Measurements from ENCODE around the gene TMEM266.

TMEM266 gene

GRCh38 chr15:76179023-76179422 is 119.2 kb downstream of the TMEM266 start:
- FAIRE-seq (no peak), DNase-seq (ENCODE audit: low spot score) (no peak)

GRCh38 chr15:76180321-76180720 is 120.5 kb downstream of the TMEM266 start:
- DNase-seq (ENCODE audit: low spot score), result no peak
- FAIRE-seq, result no peak

GRCh38 chr15:76181705-76182107 is 121.9 kb downstream of the TMEM266 start:
- no peak for FAIRE-seq
- no peak for DNase-seq (ENCODE audit: low spot score)

- FAIRE-seq (no peak), DNase-seq (ENCODE audit: low spot score) (no peak)
Measured at GRCh38 chr15:76183930-76184649, 124.3 kb downstream of the TMEM266 start.

- DNase-seq (ENCODE audit: low spot score) (no peak), FAIRE-seq (no peak)
Measured at GRCh38 chr15:76184650-76185035, 124.9 kb downstream of the TMEM266 start.

GRCh38 chr15:76185716-76186115 is 125.9 kb downstream of the TMEM266 start:
- DNase-seq (ENCODE audit: low spot score) (peak; percentile 49), FAIRE-seq (no peak)

GRCh38 chr15:76187163-76187562 is 127.4 kb downstream of the TMEM266 start:
- FAIRE-seq (no peak), DNase-seq (ENCODE audit: low spot score) (no peak)

GRCh38 chr15:76189106-76189505 is 129.3 kb downstream of the TMEM266 start:
- no peak for DNase-seq (ENCODE audit: low spot score)
- FAIRE-seq, result no peak

GRCh38 chr15:76190070-76190564 is 130.3 kb downstream of the TMEM266 start:
- FAIRE-seq (no peak), DNase-seq (ENCODE audit: low spot score) (no peak)

- DNase-seq (ENCODE audit: low spot score), result peak; percentile 49
- no peak for FAIRE-seq
Measured at GRCh38 chr15:76190751-76191538, 131.2 kb downstream of the TMEM266 start.

- DNase-seq (ENCODE audit: low spot score), result no peak
- FAIRE-seq, result no peak
Measured at GRCh38 chr15:76191539-76192244, 131.9 kb downstream of the TMEM266 start.

- DNase-seq (ENCODE audit: low spot score), result no peak
- no peak for FAIRE-seq
Measured at GRCh38 chr15:76192715-76193114, 132.9 kb downstream of the TMEM266 start.

- no peak for FAIRE-seq
- no peak for DNase-seq (ENCODE audit: low spot score)
Measured at GRCh38 chr15:76193934-76194333, 134.1 kb downstream of the TMEM266 start.

- no peak for FAIRE-seq
Measured at GRCh38 chr15:76195506-76196268, 135.9 kb downstream of the TMEM266 start.

GRCh38 chr15:76196269-76197231 is 136.8 kb downstream of the TMEM266 start:
- DNase-seq (ENCODE audit: low spot score), result peak; percentile 93
- peak; percentile 91 for FAIRE-seq

More at GRCh38 chr15:76195506-76196268, 135.9 kb downstream of the TMEM266 start:
- DNase-seq (ENCODE audit: low spot score), result no peak

GRCh38 chr15:76197703-76198455 is 138.1 kb downstream of the TMEM266 start:
- DNase-seq (ENCODE audit: low spot score), result peak; percentile 72
- peak; percentile 79 for FAIRE-seq

GRCh38 chr15:76198456-76199105 is 138.8 kb downstream of the TMEM266 start:
- DNase-seq (ENCODE audit: low spot score), result no peak
- FAIRE-seq, result no peak
